RPMI8226 (cell line): Measurements from ENCODE around the gene STX12.
A peak's percentile ranks its signal among the peaks of the same experiment; 100 is the strongest.

Source experiments
- DNase-seq: peaks from one replicate; pipeline ENCODE4 v3.0.0-alpha.2; 2015

Gene STX12

GRCh38 chr1:27872059-27872801 is 99.2 kb downstream of the STX12 start, which contains the start of gene THEMIS2:
THEMIS2 (plus strand) TSS chr1:27872544; CDS start chr1:27872572, 28 bp downstream.
- peak; percentile 74 for DNase-seq

- peak; percentile 38 for DNase-seq
Measured at GRCh38 chr1:27872802-27873551, 100.0 kb downstream of the STX12 start.

GRCh38 chr1:27873671-27874384 is 100.8 kb downstream of the STX12 start:
- DNase-seq, result peak; percentile 22
